GM23338 (cell line): ENCODE measurements around the gene UCKL1. TPM values are rescaled to one million over a fixed set of nuclear protein-coding genes. Genes with fewer than 3 reads are reported as not detected.
A peak's percentile ranks its signal among the peaks of the same experiment; 100 is the strongest.

Experiments
- ATAC-seq: fragments of 200-7000 bp; cut with Tn5 transposase; 3 replicates; pipeline ENCODE4 v1.9.1; 2020
- DNase-seq: peaks from one replicate; pipeline ENCODE4 v3.0.0-alpha.2; 2015; ENCODE audit warnings: low spot score
- H2AFZ ChIP-seq: fragments of 200-600 bp; sonication (generic); 2 replicates; pipeline ENCODE4 v1.8.0; 2016; ENCODE audit warnings: antibody characterized with exemption, mild to moderate bottlenecking, moderate library complexity
- H3F3A ChIP-seq: fragments of 200-600 bp; sonication (generic); replicated peaks from 2 replicates; pipeline ENCODE4 v1.8.0; 2017; ENCODE audit warnings: antibody characterized with exemption, mixed run types, low read depth
- H3K27ac ChIP-seq: fragments of 200-600 bp; sonication (generic); 2 replicates; pipeline ENCODE4 v1.6.1; 2016; ENCODE audit warnings: low read depth
- H3K27me3 ChIP-seq: fragments of 200-600 bp; sonication (generic); 2 replicates; pipeline ENCODE4 v1.8.0; 2016; ENCODE audit warnings: mild to moderate bottlenecking, mixed run types, moderate library complexity; ENCODE audit not compliant: insufficient read depth
- H3K36me3 ChIP-seq: fragments of 200-600 bp; sonication (generic); 2 replicates; pipeline ENCODE4 v1.8.0; 2016; ENCODE audit warnings: mild to moderate bottlenecking; ENCODE audit not compliant: insufficient read depth
- H3K4me1 ChIP-seq: fragments of 200-600 bp; sonication (generic); 2 replicates; pipeline ENCODE4 v1.8.0; 2016; ENCODE audit warnings: mild to moderate bottlenecking, moderate library complexity; ENCODE audit not compliant: insufficient read depth
- H3K4me2 ChIP-seq: fragments of 200-600 bp; sonication (generic); 2 replicates; pipeline ENCODE4 v1.7.1; 2017; ENCODE audit warnings: mixed run types
- H3K4me3 ChIP-seq: fragments of 200-600 bp; sonication (generic); 2 replicates; pipeline ENCODE4 v1.6.1; 2016; ENCODE audit warnings: mixed run types
- H3K79me2 ChIP-seq: fragments of 200-600 bp; sonication (generic); replicated peaks from 2 replicates; pipeline ENCODE4 v1.8.0; 2017; ENCODE audit warnings: mild to moderate bottlenecking; ENCODE audit not compliant: insufficient read depth
- H3K9me2 ChIP-seq: fragments of 200-600 bp; sonication (generic); 2 replicates; pipeline ENCODE4 v1.8.0; 2017; ENCODE audit not compliant: insufficient read depth
- H4K20me1 ChIP-seq: fragments of 200-600 bp; sonication (generic); replicated peaks from 2 replicates; pipeline ENCODE4 v1.8.0; 2017; ENCODE audit warnings: mild to moderate bottlenecking; ENCODE audit not compliant: insufficient read depth
- H3K27ac Mint-ChIP-seq: 2 replicates; pipeline ENCODE4 v1.8.0; 2020; ENCODE audit warnings: inconsistent platforms, mild to moderate bottlenecking, moderate library complexity, mixed read lengths
- H3K27me3 Mint-ChIP-seq: 3 replicates; pipeline ENCODE4 v1.8.0; 2022; ENCODE audit warnings: low read depth, mild to moderate bottlenecking, moderate library complexity, mixed read lengths, inconsistent platforms; ENCODE audit not compliant: insufficient read depth, poor library complexity
- H3K36me3 Mint-ChIP-seq: 3 replicates; pipeline ENCODE4 v1.8.0; 2021; ENCODE audit warnings: low read depth, mild to moderate bottlenecking, inconsistent platforms, moderate library complexity, mixed read lengths
- H3K4me1 Mint-ChIP-seq: 3 replicates; pipeline ENCODE4 v1.8.0; 2020; ENCODE audit warnings: mild to moderate bottlenecking, inconsistent platforms, mixed read lengths
- H3K4me3 Mint-ChIP-seq: 3 replicates; pipeline ENCODE4 v1.8.0; 2021; ENCODE audit warnings: moderate library complexity, mild to moderate bottlenecking, inconsistent platforms, mixed read lengths
- H3K9me3 Mint-ChIP-seq: 3 replicates; pipeline ENCODE4 v1.8.0; 2020; ENCODE audit warnings: moderate library complexity, mild to moderate bottlenecking, inconsistent platforms, mixed read lengths
- CREB1 ChIP-seq: fragments of 250-450 bp; sonication (Bioruptor Pico); IDR thresholded peaks from 2 replicates; pipeline ENCODE4 v1.5.0; 2020; ENCODE audit warnings: low read depth, mild to moderate bottlenecking, moderate library complexity
- CTCF ChIP-seq, 2 experiments: fragments of 200-600 bp in 1 of 2; sonication (generic) in 1 of 2; conservative IDR thresholded peaks; 2 replicates each; pipeline versions ENCODE4 v1.5.1 to v1.6.1; 2016 to 2017; ENCODE audit warnings: antibody characterized with exemption in 2 of 2, low read depth in 2 of 2, mild to moderate bottlenecking in 2 of 2, moderate library complexity in 1 of 2
- JUNB ChIP-seq: IDR thresholded peaks from one replicate; pipeline ENCODE4 v1.6.1; 2016; ENCODE audit warnings: antibody characterized with exemption; ENCODE audit not compliant: unreplicated experiment
- NANOG ChIP-seq: IDR thresholded peaks from 2 replicates; pipeline ENCODE4 v1.6.1; 2016; ENCODE audit warnings: antibody characterized with exemption, borderline replicate concordance
- POLR2AphosphoS5 ChIP-seq: IDR thresholded peaks from 2 replicates; pipeline ENCODE4 v1.6.1; 2016; ENCODE audit warnings: antibody characterized with exemption, low read depth
- ZNF331 ChIP-seq: fragments of 250-450 bp; sonication (Bioruptor Pico); IDR thresholded peaks from 2 replicates; pipeline ENCODE4 v1.5.0; 2020; ENCODE audit warnings: low read depth, mild to moderate bottlenecking, moderate library complexity
- ZNF462 ChIP-seq: fragments of 250-450 bp; sonication (Bioruptor Pico); IDR thresholded peaks from 2 replicates; pipeline ENCODE4 v1.5.0; 2020; ENCODE audit warnings: mild to moderate bottlenecking, moderate library complexity
- polyA plus RNA-seq: library from polyadenylated mRNA; unstranded; fragments of >200 nt; fragmentation: Nextera tagmentation; extraction: Ambion mirVana; gene quantifications from 2 replicates; pipeline ENCODE4 v1.2.1, GENCODE V29; 2016
- total RNA-seq: library from RNA; depleted of rRNA; stranded (reverse); fragments of >200 nt; shearing (Covaris generic); gene quantifications from 2 replicates; pipeline ENCODE4 v1.2.3, GENCODE V29; 2014

UCKL1 gene
- total and polyA plus RNA-seq, 2 experiments from 2014 or later = 56.8 to 82.5 TPM

DNA sequence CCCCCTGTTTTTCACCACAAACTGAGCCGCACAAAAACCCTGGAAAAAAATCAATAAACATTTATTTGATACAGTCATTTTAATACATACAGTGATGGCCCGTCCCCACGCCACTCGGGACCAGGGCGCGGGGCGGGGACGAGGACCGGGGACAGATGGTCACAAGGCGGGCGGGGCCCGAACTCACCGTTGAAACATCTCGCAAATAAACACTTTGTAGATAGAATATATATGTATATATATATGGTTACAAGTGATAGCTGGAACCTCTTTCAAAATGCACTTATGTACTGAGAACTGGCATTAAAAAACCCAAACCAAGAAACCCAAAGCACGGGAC is 418 bp upstream of the UCKL1 start (continued):
- TF ChIP-seq ZNF462 (CRISPR knock-in tag) = no peak
- TF ChIP-seq CREB1 (CRISPR knock-in tag) = no peak
- TF ChIP-seq ZNF331 (CRISPR knock-in tag) = no peak
- TF ChIP-seq JUNB = no peak

DNA sequence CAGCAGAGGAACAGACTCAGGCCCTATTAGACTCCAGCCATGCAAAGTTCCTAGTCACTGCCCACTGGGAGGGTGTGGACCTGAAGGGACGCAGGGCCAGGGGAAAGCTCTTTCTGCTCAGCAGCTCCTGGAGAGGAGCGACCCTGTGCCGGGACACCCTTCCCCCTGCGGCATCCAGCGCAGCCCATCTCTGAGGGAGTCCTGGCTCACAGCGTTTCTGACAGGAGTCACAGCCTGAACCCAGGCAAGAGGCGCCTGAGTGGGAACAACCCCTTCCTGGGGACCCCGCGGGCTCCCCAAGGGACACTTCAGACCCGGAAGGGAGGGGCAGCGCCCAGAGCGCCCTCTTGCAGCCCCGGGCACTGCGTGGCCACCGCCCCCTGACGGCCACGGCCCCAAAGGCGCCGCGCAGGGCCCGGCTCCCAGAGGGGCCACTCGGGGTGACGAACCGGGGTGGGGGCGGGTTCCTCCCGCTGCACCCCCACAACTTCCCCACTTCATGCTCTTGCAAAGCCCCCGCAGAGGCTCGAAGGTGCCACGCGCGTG is 862 bp downstream of the UCKL1 start:
- Mint-ChIP-seq H3K9me3 (no peaks in the 10 kb centered on the region), H3K36me3 (peaks cover 13% of the 10 kb centered on the region; the same call in 2 of the 3 replicates), H3K4me3 (peak overlapping the region; percentile 80), H3K27ac (no peak overlapping the region), H3K4me1 (peaks cover 34% of the 10 kb centered on the region), H3K27me3 (peaks cover 16% of the 10 kb centered on the region)
- TF ChIP-seq CREB1 (CRISPR knock-in tag) = no peak
- peak in 1 of 2 experiments; percentile 53; a peak in 3 of 4 replicates for TF ChIP-seq CTCF (conservative IDR thresholded peaks at IDR 0.05; ENCODE audit: low read depth in 2 of 2)
- TF ChIP-seq POLR2AphosphoS5 = no peak
- no peak for TF ChIP-seq NANOG
- H3K9me2 ChIP-seq = no peaks in the 10 kb centered on the region
- H3K4me1 ChIP-seq = peaks cover 18% of the 10 kb centered on the region
- 0 out of 2 replicates have a peak, but pooled peaks cover 11% of the 10 kb centered on the region for H3F3A ChIP-seq
- peak overlapping the region; percentile 92 for H3K4me3 ChIP-seq
- H2AFZ ChIP-seq = peak overlapping the region; percentile 91; the same call in 1 of the 2 replicates
- no peaks in the 10 kb centered on the region for H3K27me3 ChIP-seq
- no peaks in the 10 kb centered on the region for H3K36me3 ChIP-seq
- peak overlapping the region; percentile 90 for H3K4me2 ChIP-seq
- ATAC-seq (peak; percentile 2), DNase-seq (peak; percentile 44)
- H4K20me1 ChIP-seq = peaks cover 17% of the 10 kb centered on the region
- peaks cover 53% of the 10 kb centered on the region for H3K79me2 ChIP-seq
- H3K27ac ChIP-seq = no peak overlapping the region
